GM18505 (cell line): ENCODE data around the gene PICK1.
A peak's percentile ranks its signal among the peaks of the same experiment; 100 is the strongest.

Experiments
- ATAC-seq: cut with Tn5 transposase; IDR thresholded peaks from one replicate; pipeline ENCODE4 v1.9.1; 2021; ENCODE audit not compliant: unreplicated experiment
- POLR2A ChIP-seq: IDR thresholded peaks from 4 replicates; pipeline ENCODE4 v1.6.1; 2011; ENCODE audit warnings: borderline replicate concordance; ENCODE audit not compliant: insufficient read depth, insufficient read length; ENCODE audit errors: extremely low read depth

PICK1 gene

GRCh38 chr22:38056969-38057891 is at the start of gene PICK1:
Gene PICK1 (plus strand): TSS chr22:38057404. CDS start chr22:38057810, 406 bp downstream.
- no peak for ATAC-seq
- peak; percentile 61 for TF ChIP-seq POLR2A

- ATAC-seq = no peak
- no peak for TF ChIP-seq POLR2A
These were observed 48.0 kb upstream of the PICK1 start for GRCh38 chr22:38009000-38009806.

- no peak for TF ChIP-seq POLR2A
These were observed 44.6 kb upstream of the PICK1 start for GRCh38 chr22:38012604-38013072.

GRCh38 chr22:38014083-38014482 is 43.1 kb upstream of the PICK1 start:
- ATAC-seq = no peak
- no peak for TF ChIP-seq POLR2A

More at GRCh38 chr22:38012604-38013072, 44.6 kb upstream of the PICK1 start:
- no peak for ATAC-seq

GRCh38 chr22:38016182-38017151 is 40.7 kb upstream of the PICK1 start:
- no peak for ATAC-seq

GRCh38 chr22:38017272-38017920 is 39.8 kb upstream of the PICK1 start:
- no peak for ATAC-seq

More at GRCh38 chr22:38016182-38017151, 40.7 kb upstream of the PICK1 start:
- no peak for TF ChIP-seq POLR2A

GRCh38 chr22:38017939-38018885 is 39.0 kb upstream of the PICK1 start:
- TF ChIP-seq POLR2A = no peak
- ATAC-seq = no peak

More at GRCh38 chr22:38017272-38017920, 39.8 kb upstream of the PICK1 start:
- TF ChIP-seq POLR2A = no peak

- no peak for TF ChIP-seq POLR2A
These were observed 38.0 kb upstream of the PICK1 start for GRCh38 chr22:38018938-38019827.

GRCh38 chr22:38021206-38021605 is 36.0 kb upstream of the PICK1 start:
- ATAC-seq = no peak
- TF ChIP-seq POLR2A = no peak

More at GRCh38 chr22:38018938-38019827, 38.0 kb upstream of the PICK1 start:
- ATAC-seq = no peak

GRCh38 chr22:38023045-38023444 is 34.2 kb upstream of the PICK1 start:
- no peak for TF ChIP-seq POLR2A
- ATAC-seq = no peak
